HCT116 (cell line): ENCODE measurements around the gene SLC2A14. TPM values are rescaled to one million over a fixed set of nuclear protein-coding genes. Genes with fewer than 3 reads are reported as not detected.

Experiments
- ATAC-seq: fragments of 200-7000 bp; cut with Tn5 transposase; 2 replicates; pipeline ENCODE4 v1.9.1; 2020; ENCODE audit warnings: mild to moderate bottlenecking, moderate library complexity
- BruUV-seq: library from RNA; stranded (reverse); fragments of 400-500 nt; replicated peaks from 2 replicates; lab custom pipeline; 2021; lab: Mats Ljungman, UMichigan
- CTCF ChIA-PET: fragments of 300-600 bp; sonication (Branson Sonifier 250); formaldehyde crosslinking; loops from one replicate; lab custom pipeline; 2021; ENCODE audit warnings: antibody characterized with exemption; lab: Charles Lee
- POLR2A ChIA-PET: fragments of 300-600, 350-600 bp; sonication (Branson Sonifier 250); formaldehyde crosslinking; loops from one replicate; lab custom pipeline; 2021; ENCODE audit warnings: antibody characterized with exemption; lab: Charles Lee
- RAD21 ChIA-PET, 2 experiments: fragments of 300-600 bp; sonication (Branson Sonifier 250); formaldehyde crosslinking; loops; one replicate each; lab custom pipeline; 2023; ENCODE audit warnings: low total read pairs in 2 of 2; ENCODE audit not compliant: uncharacterized antibody in 2 of 2, unreplicated experiment in 2 of 2, low non-redundant PET in 1 of 2; lab: Charles Lee
- DNase-seq: peaks from one replicate; pipeline ENCODE4 v3.0.0-alpha.2; 2010; ENCODE audit warnings: low read depth, low spot score
- H2AFZ ChIP-seq: fragments of 200-600 bp; shearing (Covaris generic), sonication (generic); 2 replicates; pipeline ENCODE4 v1.6.1; 2017; ENCODE audit warnings: low read depth, mixed run types, mixed read lengths, antibody characterized with exemption, low read length; ENCODE audit not compliant: poor library complexity, severe bottlenecking
- H3K27ac ChIP-seq: 2 replicates; pipeline ENCODE4 v1.5.1; 2012; ENCODE audit warnings: low read depth, low read length
- H3K27me3 ChIP-seq: fragments of 200-600 bp; sonication (generic); 2 replicates; pipeline ENCODE4 v1.6.1; 2016; ENCODE audit warnings: mixed run types, low read length, mixed read lengths; ENCODE audit not compliant: insufficient read depth
- H3K36me3 ChIP-seq, 2 experiments: fragments of 200-500 bp in 1 of 2; fragments of 200-600 bp in 1 of 2; sonication (Bioruptor generic) in 1 of 2; sonication (generic) in 1 of 2; 2 replicates each; pipeline versions ENCODE4 v1.5.1 to v1.6.1; 2014 to 2016; ENCODE audit warnings: low read length in 2 of 2, inconsistent platforms in 1 of 2, mixed read lengths in 1 of 2, mixed run types in 1 of 2; ENCODE audit not compliant: insufficient read depth in 2 of 2, control insufficient read depth in 1 of 2
- H3K4me1 ChIP-seq, 2 experiments: fragments of 200-600 bp in 1 of 2; sonication (generic) in 1 of 2; 2 replicates each; pipeline versions ENCODE4 v1.5.1 to v1.6.1; 2012 to 2017; ENCODE audit warnings: low read length in 2 of 2, inconsistent platforms in 1 of 2, mild to moderate bottlenecking in 1 of 2, mixed read lengths in 1 of 2, mixed run types in 1 of 2, moderate library complexity in 1 of 2; ENCODE audit not compliant: insufficient read depth in 2 of 2, control insufficient read depth in 1 of 2
- H3K4me2 ChIP-seq: fragments of 200-600 bp; sonication (generic); 2 replicates; pipeline ENCODE4 v1.6.1; 2017; ENCODE audit warnings: mixed run types, low read length, mixed read lengths
- H3K4me3 ChIP-seq, 2 experiments: fragments of 200-600 bp in 1 of 2; sonication (generic) in 1 of 2; replicated peaks in 1 of 2; 2 replicates each; pipeline ENCODE4 v1.5.1; 2011 to 2016; ENCODE audit warnings: low read length in 2 of 2, control low read depth in 1 of 2, low read depth in 1 of 2, mild to moderate bottlenecking in 1 of 2, mixed read lengths in 1 of 2, mixed run types in 1 of 2
- H3K79me2 ChIP-seq: fragments of 200-600 bp; sonication (generic); 2 replicates; pipeline ENCODE4 v1.6.1; 2017; ENCODE audit warnings: mild to moderate bottlenecking, mixed run types, low read length, moderate library complexity, mixed read lengths; ENCODE audit not compliant: insufficient read depth
- H3K9ac ChIP-seq: fragments of 200-600 bp; sonication (generic); 2 replicates; pipeline ENCODE4 v1.6.1; 2016; ENCODE audit warnings: low read length, mixed read lengths
- H3K9me2 ChIP-seq: fragments of 200-600 bp; sonication (generic), shearing (Covaris generic); 2 replicates; pipeline ENCODE4 v1.6.1; 2017; ENCODE audit warnings: mixed run types, mild to moderate bottlenecking, moderate library complexity; ENCODE audit not compliant: insufficient read depth
- H3K9me3 ChIP-seq, 2 experiments: fragments of 200-500 bp in 1 of 2; fragments of 200-600 bp in 1 of 2; sonication (Bioruptor generic) in 1 of 2; sonication (generic) in 1 of 2; 2 replicates each; pipeline ENCODE4 v1.6.1; 2014 to 2017; ENCODE audit warnings: low read length in 2 of 2, mixed read lengths in 2 of 2, inconsistent platforms in 1 of 2, low read depth in 1 of 2, mild to moderate bottlenecking in 1 of 2, mixed run types in 1 of 2, moderate library complexity in 1 of 2; ENCODE audit not compliant: control insufficient read depth in 1 of 2, insufficient read depth in 1 of 2
- H4K20me1 ChIP-seq: fragments of 200-600 bp; sonication (generic), shearing (Covaris generic); 2 replicates; pipeline ENCODE4 v1.6.1; 2017; ENCODE audit warnings: mixed run types, mild to moderate bottlenecking, moderate library complexity; ENCODE audit not compliant: insufficient read depth
- CBX3 ChIP-seq: IDR thresholded peaks from 2 replicates; pipeline ENCODE4 v1.6.1; 2012; ENCODE audit warnings: low read depth
- CEBPB ChIP-seq: IDR thresholded peaks from 2 replicates; pipeline ENCODE4 v1.6.1; 2012; ENCODE audit warnings: low read depth
- EGR1 ChIP-seq: IDR thresholded peaks from 2 replicates; pipeline ENCODE4 v1.6.1; 2012; ENCODE audit warnings: low read depth
- EZH2 ChIP-seq: fragments of 200-600 bp; sonication (generic); IDR thresholded peaks from 2 replicates; pipeline ENCODE4 v1.6.1; 2017; ENCODE audit warnings: antibody characterized with exemption, mixed run types
- EZH2phosphoT487 ChIP-seq: fragments of 200-600 bp; IDR thresholded peaks from 2 replicates; pipeline ENCODE4 v1.6.1; 2018; ENCODE audit warnings: antibody characterized with exemption, borderline replicate concordance
- FOSL1 ChIP-seq: IDR thresholded peaks from 2 replicates; pipeline ENCODE4 v1.6.1; 2012; ENCODE audit warnings: low read depth
- POLR2AphosphoS5 ChIP-seq: IDR thresholded peaks from 2 replicates; pipeline ENCODE4 v1.6.1; 2011; ENCODE audit warnings: mild to moderate bottlenecking, low read depth, low read length, moderate library complexity
- RAD21 ChIP-seq: IDR thresholded peaks from 2 replicates; pipeline ENCODE4 v1.6.1; 2012; ENCODE audit warnings: low read depth, mild to moderate bottlenecking
- SIN3A ChIP-seq: IDR thresholded peaks from 2 replicates; pipeline ENCODE4 v1.6.1; 2012; ENCODE audit warnings: low read depth
- SP1 ChIP-seq: IDR thresholded peaks from 2 replicates; pipeline ENCODE4 v1.6.1; 2012; ENCODE audit warnings: low read depth
- SRF ChIP-seq: IDR thresholded peaks from 2 replicates; pipeline ENCODE4 v1.6.1; 2012; ENCODE audit warnings: low read depth
- ZFX ChIP-seq: fragments of 450-650 bp; IDR thresholded peaks from 2 replicates; pipeline ENCODE4 v1.6.1; 2017
- ZNF274 ChIP-seq: fragments of 200-500 bp; sonication (Bioruptor generic); IDR thresholded peaks from 2 replicates; pipeline ENCODE4 v1.6.1; 2014; ENCODE audit warnings: mild to moderate bottlenecking, low read depth, low read length, inconsistent platforms
- intact Hi-C: fragments of 100-400 bp; cut with micrococcal nuclease; formaldehyde crosslinking; loops from 2 replicates; pipeline ENCODE4 v1.10.0; 2022
- total RNA-seq: library from RNA; stranded (reverse); gene quantifications from one replicate; pipeline ENCODE4 v1.2.1, GENCODE V29; 2021; ENCODE audit not compliant: unreplicated experiment
- TF ChIP-seq, protein P1 (sequence below): IDR thresholded peaks from 2 replicates; pipeline ENCODE4 v1.6.1; 2011; ENCODE audit warnings: mild to moderate bottlenecking, low read length, moderate library complexity; ENCODE audit not compliant: insufficient replicate concordance; ENCODE audit errors: extremely low read depth
- TF ChIP-seq, protein P2 (sequence below): IDR thresholded peaks from 2 replicates; pipeline ENCODE4 v1.6.1; 2012; ENCODE audit warnings: low read depth

The SLC2A14 gene
- total RNA-seq, 1 experiment from 2014 or later: not detected

DNA sequence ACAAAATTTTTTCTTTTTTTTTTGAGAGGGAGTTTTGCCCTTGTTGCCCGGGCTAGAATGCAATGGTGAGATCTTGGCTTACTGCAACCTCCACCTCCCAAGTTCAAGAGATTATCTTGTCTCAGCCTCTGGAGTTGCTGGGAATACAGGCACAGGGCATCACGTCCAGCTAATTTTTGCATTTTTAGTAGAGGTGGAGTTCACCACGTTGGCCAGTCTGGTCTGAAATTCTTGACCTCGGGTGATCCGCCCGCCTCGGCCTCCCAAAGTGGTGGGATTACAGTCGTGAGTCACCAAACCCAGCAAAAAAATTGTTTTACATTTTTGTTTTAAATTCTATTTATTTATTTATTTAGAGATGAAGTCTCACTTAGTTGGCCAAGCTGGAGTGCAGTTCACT lies 4.7 kb upstream of the SLC2A14 start:
- Histone ChIP-seq H4K20me1 (no peaks in the 10 kb centered on the region), H3K9ac (no peak overlapping the region), H2AFZ (no peak overlapping the region), H3K9me2 (no peaks in the 10 kb centered on the region), H3K4me1 (no peaks in the 10 kb centered on the region), H3K9me3 (no peaks in the 10 kb centered on the region), H3K27ac (no peak overlapping the region), H3K4me3 (no peak overlapping the region), H3K79me2 (no peaks in the 10 kb centered on the region), H3K27me3 (no peaks in the 10 kb centered on the region), H3K4me2 (no peak overlapping the region), H3K36me3 (no peaks in the 10 kb centered on the region)
- ATAC-seq (no peak), DNase-seq (no peak)
- ChIA-PET POLR2A (no interaction called here), CTCF (interaction anchor here (1.0 kb wide), 1 partner anchor 17 kb away, joined by 5 read pairs; no protein-coding TSS in a partner anchor), RAD21 (no interaction called here)
- intact Hi-C loops: no loop called here
- TF ChIP-seq ZNF274: no peak
- TF ChIP-seq RAD21: no peak
- no TSS peak for BruUV-seq

DNA sequence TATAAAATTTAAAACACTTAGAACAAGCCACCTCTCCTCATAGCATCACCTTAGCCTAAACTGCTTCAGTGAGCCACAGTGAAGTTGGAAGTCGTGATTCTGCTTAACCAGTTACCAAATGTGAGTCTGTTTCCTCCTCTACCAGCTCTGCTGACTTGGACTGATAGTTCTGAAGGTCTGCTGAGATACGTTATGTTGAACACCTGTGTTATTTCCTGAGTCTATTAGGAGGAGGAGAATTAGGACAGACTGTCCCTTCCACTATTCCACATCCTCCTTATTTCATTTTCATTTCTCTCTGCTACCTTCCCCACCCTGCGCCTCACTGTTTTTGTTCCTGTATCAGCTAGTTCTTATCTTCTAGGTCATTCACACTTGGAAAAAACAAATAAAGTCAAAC lies 2.4 kb downstream of the SLC2A14 start:
- H3K9me3 ChIP-seq: no peaks in the 10 kb centered on the region
- H4K20me1 ChIP-seq: no peaks in the 10 kb centered on the region
- no peaks in the 10 kb centered on the region for H3K79me2 ChIP-seq
- CTCF ChIA-PET: interaction anchor here (1.3 kb wide), 1 partner anchor 9 kb away, joined by 3 read pairs; no protein-coding TSS in a partner anchor
- H3K4me1 ChIP-seq: no peaks in the 10 kb centered on the region
- H3K9ac ChIP-seq: no peak overlapping the region
- no peaks in the 10 kb centered on the region for H3K36me3 ChIP-seq
- H3K9me2 ChIP-seq: no peaks in the 10 kb centered on the region
- POLR2A ChIA-PET: no interaction called here
- H2AFZ ChIP-seq: no peak overlapping the region
- no peaks in the 10 kb centered on the region for H3K27me3 ChIP-seq
- H3K4me3 ChIP-seq: no peak overlapping the region
- intact Hi-C loops: no loop called here
- BruUV-seq: no TSS peak
- RAD21 ChIA-PET: no interaction called here
- DNase-seq (no peak), ATAC-seq (no peak)
- no peak overlapping the region for H3K4me2 ChIP-seq
- no peak overlapping the region for H3K27ac ChIP-seq
- TF ChIP-seq SP1 (no peak), EZH2phosphoT487 (no peak), EGR1 (no peak), SIN3A (no peak), FOSL1 (no peak), CEBPB (no peak), ZNF274 (no peak), CBX3 (no peak), ZFX (no peak), SRF (no peak), POLR2AphosphoS5 (no peak), EZH2 (no peak)
- TF ChIP-seq, protein P1, sequence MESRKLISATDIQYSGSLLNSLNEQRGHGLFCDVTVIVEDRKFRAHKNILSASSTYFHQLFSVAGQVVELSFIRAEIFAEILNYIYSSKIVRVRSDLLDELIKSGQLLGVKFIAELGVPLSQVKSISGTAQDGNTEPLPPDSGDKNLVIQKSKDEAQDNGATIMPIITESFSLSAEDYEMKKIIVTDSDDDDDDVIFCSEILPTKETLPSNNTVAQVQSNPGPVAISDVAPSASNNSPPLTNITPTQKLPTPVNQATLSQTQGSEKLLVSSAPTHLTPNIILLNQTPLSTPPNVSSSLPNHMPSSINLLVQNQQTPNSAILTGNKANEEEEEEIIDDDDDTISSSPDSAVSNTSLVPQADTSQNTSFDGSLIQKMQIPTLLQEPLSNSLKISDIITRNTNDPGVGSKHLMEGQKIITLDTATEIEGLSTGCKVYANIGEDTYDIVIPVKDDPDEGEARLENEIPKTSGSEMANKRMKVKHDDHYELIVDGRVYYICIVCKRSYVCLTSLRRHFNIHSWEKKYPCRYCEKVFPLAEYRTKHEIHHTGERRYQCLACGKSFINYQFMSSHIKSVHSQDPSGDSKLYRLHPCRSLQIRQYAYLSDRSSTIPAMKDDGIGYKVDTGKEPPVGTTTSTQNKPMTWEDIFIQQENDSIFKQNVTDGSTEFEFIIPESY: no peak
- TF ChIP-seq, protein P2, sequence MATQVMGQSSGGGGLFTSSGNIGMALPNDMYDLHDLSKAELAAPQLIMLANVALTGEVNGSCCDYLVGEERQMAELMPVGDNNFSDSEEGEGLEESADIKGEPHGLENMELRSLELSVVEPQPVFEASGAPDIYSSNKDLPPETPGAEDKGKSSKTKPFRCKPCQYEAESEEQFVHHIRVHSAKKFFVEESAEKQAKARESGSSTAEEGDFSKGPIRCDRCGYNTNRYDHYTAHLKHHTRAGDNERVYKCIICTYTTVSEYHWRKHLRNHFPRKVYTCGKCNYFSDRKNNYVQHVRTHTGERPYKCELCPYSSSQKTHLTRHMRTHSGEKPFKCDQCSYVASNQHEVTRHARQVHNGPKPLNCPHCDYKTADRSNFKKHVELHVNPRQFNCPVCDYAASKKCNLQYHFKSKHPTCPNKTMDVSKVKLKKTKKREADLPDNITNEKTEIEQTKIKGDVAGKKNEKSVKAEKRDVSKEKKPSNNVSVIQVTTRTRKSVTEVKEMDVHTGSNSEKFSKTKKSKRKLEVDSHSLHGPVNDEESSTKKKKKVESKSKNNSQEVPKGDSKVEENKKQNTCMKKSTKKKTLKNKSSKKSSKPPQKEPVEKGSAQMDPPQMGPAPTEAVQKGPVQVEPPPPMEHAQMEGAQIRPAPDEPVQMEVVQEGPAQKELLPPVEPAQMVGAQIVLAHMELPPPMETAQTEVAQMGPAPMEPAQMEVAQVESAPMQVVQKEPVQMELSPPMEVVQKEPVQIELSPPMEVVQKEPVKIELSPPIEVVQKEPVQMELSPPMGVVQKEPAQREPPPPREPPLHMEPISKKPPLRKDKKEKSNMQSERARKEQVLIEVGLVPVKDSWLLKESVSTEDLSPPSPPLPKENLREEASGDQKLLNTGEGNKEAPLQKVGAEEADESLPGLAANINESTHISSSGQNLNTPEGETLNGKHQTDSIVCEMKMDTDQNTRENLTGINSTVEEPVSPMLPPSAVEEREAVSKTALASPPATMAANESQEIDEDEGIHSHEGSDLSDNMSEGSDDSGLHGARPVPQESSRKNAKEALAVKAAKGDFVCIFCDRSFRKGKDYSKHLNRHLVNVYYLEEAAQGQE: no peak
